Transverse colon (tissue), 4 donors: Measurements from ENCODE around the gene POMT1. TPM values are rescaled to one million over a fixed set of nuclear protein-coding genes. Genes with fewer than 3 reads are reported as not detected.

ENCODE experiments used
- DNase-seq: peaks from one replicate; pipeline ENCODE4 v3.0.0-alpha.2; 2019
- H3K27ac ChIP-seq, 4 donors: fragments of 200-600 bp; sonication (generic); 2 replicates each; pipeline ENCODE4 v1.5.1; 2016 to 2018; ENCODE audit warnings: inconsistent platforms in 4 of 4
- H3K27me3 ChIP-seq: fragments of 200-600 bp; sonication (generic); 2 replicates; pipeline ENCODE4 v1.5.1; 2017; ENCODE audit warnings: inconsistent platforms
- H3K36me3 ChIP-seq, 4 donors: fragments of 200-600 bp; sonication (generic); 2 replicates each; pipeline ENCODE4 v1.5.1; 2017 to 2019; ENCODE audit warnings: inconsistent platforms in 4 of 4
- H3K4me1 ChIP-seq, 4 donors: fragments of 200-600 bp; sonication (generic); 2 replicates each; pipeline ENCODE4 v1.5.1; 2017 to 2020; ENCODE audit warnings: inconsistent platforms in 4 of 4
- H3K4me3 ChIP-seq, 4 donors: fragments of 200-600 bp; sonication (generic); 1 replicate in 1 of 4; 2 replicates in 3 of 4; pipeline versions ENCODE4 v1.5.1 to v1.6.1; 2017 to 2019; ENCODE audit warnings: inconsistent platforms in 4 of 4
- H3K9me3 ChIP-seq, 2 donors: fragments of 200-600 bp; sonication (generic); 2 replicates each; pipeline ENCODE4 v1.5.1; 2017 to 2019; ENCODE audit warnings: inconsistent platforms in 2 of 2
- CTCF ChIP-seq, 5 experiments: fragments of 200-600 bp in 3 of 5; fragments of 450-650 bp in 2 of 5; sonication (generic) in 3 of 5; IDR thresholded peaks; 1 replicate in 2 of 5; 2 replicates in 3 of 5; pipeline ENCODE4 v1.5.1; 2016 to 2017; ENCODE audit warnings: antibody characterized with exemption in 5 of 5, inconsistent platforms in 3 of 5, mild to moderate bottlenecking in 2 of 5, moderate library complexity in 1 of 5
- EP300 ChIP-seq: sonication (generic); formaldehyde crosslinking; IDR thresholded peaks from one replicate; pipeline ENCODE4 v1.6.1; 2017; ENCODE audit warnings: antibody characterized with exemption, low read depth
- POLR2A ChIP-seq: fragments of 450-650 bp; IDR thresholded peaks from one replicate; pipeline ENCODE4 v1.6.1; 2016; ENCODE audit warnings: antibody characterized with exemption, mild to moderate bottlenecking, moderate library complexity
- POLR2AphosphoS5 ChIP-seq, 3 donors: sonication (generic); formaldehyde crosslinking; IDR thresholded peaks; one replicate each; pipeline ENCODE4 v1.6.1; 2016; ENCODE audit warnings: antibody characterized with exemption in 3 of 3
- WGBS, 2 donors: methylation state at CpG; one replicate each; pipeline ENCODE4 v1.1.5; 2018; ENCODE audit warnings: low coverage in 1 of 2; 5-methylcytosine and 5-hydroxymethylcytosine counted together
- in situ Hi-C, 4 donors: fragments of 200-750 bp; cut with MboI; loops; one replicate each; pipeline versions ENCODE4 v1.15.0 to v1.15.1; 2017; ENCODE audit warnings: low sequenced_read_pairs in 3 of 4, low pct_ligation_motif_present in 1 of 4, low pct_unique_long_range_greater_than_20kb in 1 of 4
- intact Hi-C: fragments of 100-400 bp; cut with DNase I; formaldehyde crosslinking; loops from one replicate; pipeline ENCODE4 v1.15.1; 2023; ENCODE audit warnings: low total_unique reads
- small RNA-seq, 4 donors: library from RNA; depleted of rRNA; stranded (forward); fragments of <200 nt; gene quantifications; one replicate each; pipeline ENCODE3, GENCODE V24; 2016
- total RNA-seq, 4 donors: library from RNA; depleted of rRNA; stranded (reverse); fragments of >200 nt; gene quantifications; one replicate each; pipeline ENCODE4 v1.1.0, GENCODE V29; 2016

Gene POMT1
- total RNA-seq, 4 donors from 2014 or later = 37.5 to 178 (median 69.5) TPM

- no peak for DNase-seq
- Histone ChIP-seq H3K9me3 (no peaks in the 10 kb centered on the region), H3K4me1 (no peaks in the 10 kb centered on the region), H3K27me3 (no peaks in the 10 kb centered on the region), H3K27ac (no peak overlapping the region), H3K4me3 (no peak overlapping the region), H3K36me3 (no peaks in the 10 kb centered on the region)
- no peak for TF ChIP-seq POLR2AphosphoS5 (IDR thresholded peaks at IDR 0.05)
- no peak for TF ChIP-seq EP300
- no peak for TF ChIP-seq POLR2A
- no peak for TF ChIP-seq CTCF (IDR thresholded peaks at IDR 0.05)
- in situ Hi-C loops (loop anchor here in 1 of 4 donors (25.0 kb wide), 1 partner anchor 696 kb away; no protein-coding TSS in a partner anchor), intact Hi-C loops (no loop called here)
- WGBS, 2 donors = 96 to 98% methylated on average over 3 of the region's 3 CpGs
Measured at GRCh38 chr9:131566158-131566557, 63.4 kb downstream of the POMT1 start.

GRCh38 chr9:131567910-131568309 lies 65.2 kb downstream of the POMT1 start:
- H3K4me1 ChIP-seq = no peaks in the 10 kb centered on the region
- no peak for DNase-seq
- no peaks in the 10 kb centered on the region for H3K27me3 ChIP-seq
- peaks cover 0 to 9% (median 0%) of the 10 kb centered on the region in 4 donors for H3K36me3 ChIP-seq
- in situ Hi-C loops = loop anchor here in 1 of 4 donors (25.0 kb wide), 1 partner anchor 694 kb away; no protein-coding TSS in a partner anchor
- TF ChIP-seq EP300 (no peak), CTCF (IDR thresholded peaks at IDR 0.05) (no peak), POLR2A (no peak), POLR2AphosphoS5 (IDR thresholded peaks at IDR 0.05) (no peak)
- H3K9me3 ChIP-seq = no peaks in the 10 kb centered on the region
- no peak overlapping the region for H3K4me3 ChIP-seq
- H3K27ac ChIP-seq = no peak overlapping the region
- intact Hi-C loops = no loop called here
- WGBS, 2 donors = 81 to 92% methylated on average over 3 to 8 of the region's 8 CpGs

Small RNA genes within 50 kb of the gene (small RNA-seq; reads per million reads assigned to genes)
- gene SNORD62A = 0 reads per million in 4 donors
- gene SNORD62B = 0 to 1.1 (median 0.25) reads per million in 4 donors

Other genes starting within 250 kb of the POMT1 start
- 1 to 10 TPM in 3 of 4 donors, under 1 TPM in 1; 1.00 to 3.4 (median 2.2) TPM for gene FAM78A, start 226.4 kb upstream of the POMT1 start, total RNA-seq
- gene PLPP7, start 213.2 kb upstream of the POMT1 start, total RNA-seq = 10 to 100 TPM in 1 of 4 donors, 1 to 10 TPM in 3; 3.0 to 10.3 (median 4.1) TPM
- 100 to 1,000 TPM in 2 of 4 donors, 10 to 100 TPM in 2; 73.7 to 171 (median 98.9) TPM for gene PRRC2B, start 108.8 kb upstream of the POMT1 start, total RNA-seq
- 10 to 100 TPM; 10.5 to 63.6 (median 35.3) TPM for gene UCK1, start 28.3 kb downstream of the POMT1 start, total RNA-seq
- 10 to 100 TPM in 1 of 4 donors, 1 to 10 TPM in 2, not detected in 1; 1.6 to 12.3 (median 5.7) TPM for gene PRRT1B, start 42.6 kb downstream of the POMT1 start, total RNA-seq
- 10 to 100 TPM; 49.8 to 86.0 (median 55.1) TPM for gene RAPGEF1, start 237.2 kb downstream of the POMT1 start, total RNA-seq